ENCODE data around the gene BPI. TPM values are rescaled to one million over a fixed set of nuclear protein-coding genes. Genes with fewer than 3 reads are reported as not detected.

Gene BPI
- polyA plus RNA-seq, 1 experiment = 0.04 TPM

GRCh38 chr20:38354227-38354626, 50.3 kb downstream of the BPI start:
- CTCF ChIA-PET = no interaction called here
- DNase-seq (ENCODE audit: low read depth, low spot score) = no peak
- no peak for TF ChIP-seq CTCF (IDR thresholded peaks at IDR 0.05; ENCODE audit: low read depth, low read length)
- Histone ChIP-seq H3K4me3 (ENCODE audit: low read depth, low read length) (no peak overlapping the region), H3K27ac (ENCODE audit: low read depth, low read length) (no peak overlapping the region), H3K27me3 (ENCODE audit: control insufficient read depth, insufficient read depth, low read length) (peaks cover 11% of the 10 kb centered on the region), H3K9me3 (ENCODE audit: control insufficient read depth, insufficient read depth, low read length) (no peaks in the 10 kb centered on the region)
- POLR2A ChIA-PET = no interaction called here

GRCh38 chr20:38355161-38356012, 51.4 kb downstream of the BPI start:
- no peaks in the 10 kb centered on the region for H3K9me3 ChIP-seq (ENCODE audit: control insufficient read depth, insufficient read depth, low read length)
- no peak for DNase-seq (ENCODE audit: low read depth, low spot score)
- no peak overlapping the region for H3K4me3 ChIP-seq (ENCODE audit: low read depth, low read length)
- CTCF ChIA-PET = no interaction called here
- no peak overlapping the region for H3K27ac ChIP-seq (ENCODE audit: low read depth, low read length)
- H3K27me3 ChIP-seq (ENCODE audit: control insufficient read depth, insufficient read depth, low read length) = peaks cover 2% of the 10 kb centered on the region
- no peak for TF ChIP-seq CTCF (IDR thresholded peaks at IDR 0.05; ENCODE audit: low read depth, low read length)
- POLR2A ChIA-PET = no interaction called here

- no peak for DNase-seq (ENCODE audit: low read depth, low spot score)
- H3K27me3 ChIP-seq (ENCODE audit: control insufficient read depth, insufficient read depth, low read length) = peaks cover 2% of the 10 kb centered on the region
- no peak overlapping the region for H3K27ac ChIP-seq (ENCODE audit: low read depth, low read length)
- no peaks in the 10 kb centered on the region for H3K9me3 ChIP-seq (ENCODE audit: control insufficient read depth, insufficient read depth, low read length)
- ChIA-PET CTCF (interaction anchor here (1.1 kb wide), 1 partner anchor 47 kb away, joined by 3 read pairs; no protein-coding TSS in a partner anchor), POLR2A (no interaction called here)
- no peak overlapping the region for H3K4me3 ChIP-seq (ENCODE audit: low read depth, low read length)
- TF ChIP-seq CTCF (IDR thresholded peaks at IDR 0.05; ENCODE audit: low read depth, low read length) = no peak
Observed at GRCh38 chr20:38357653-38358207, 53.8 kb downstream of the BPI start.

- POLR2A ChIA-PET = no interaction called here
- Histone ChIP-seq H3K4me3 (ENCODE audit: low read depth, low read length) (no peak overlapping the region), H3K27ac (ENCODE audit: low read depth, low read length) (no peak overlapping the region), H3K27me3 (ENCODE audit: control insufficient read depth, insufficient read depth, low read length) (peaks cover 2% of the 10 kb centered on the region), H3K9me3 (ENCODE audit: control insufficient read depth, insufficient read depth, low read length) (no peaks in the 10 kb centered on the region)
- no peak for TF ChIP-seq CTCF (IDR thresholded peaks at IDR 0.05; ENCODE audit: low read depth, low read length)
- CTCF ChIA-PET = interaction anchor here (1.1 kb wide), 1 partner anchor 21 kb away, joined by 4 read pairs; no protein-coding TSS in a partner anchor
- DNase-seq (ENCODE audit: low read depth, low spot score) = no peak
Observed at GRCh38 chr20:38358556-38358955, 54.6 kb downstream of the BPI start.

All from AG04450 (cell line).